Measurements from ENCODE around the gene AFF3.

The AFF3 gene

DNA sequence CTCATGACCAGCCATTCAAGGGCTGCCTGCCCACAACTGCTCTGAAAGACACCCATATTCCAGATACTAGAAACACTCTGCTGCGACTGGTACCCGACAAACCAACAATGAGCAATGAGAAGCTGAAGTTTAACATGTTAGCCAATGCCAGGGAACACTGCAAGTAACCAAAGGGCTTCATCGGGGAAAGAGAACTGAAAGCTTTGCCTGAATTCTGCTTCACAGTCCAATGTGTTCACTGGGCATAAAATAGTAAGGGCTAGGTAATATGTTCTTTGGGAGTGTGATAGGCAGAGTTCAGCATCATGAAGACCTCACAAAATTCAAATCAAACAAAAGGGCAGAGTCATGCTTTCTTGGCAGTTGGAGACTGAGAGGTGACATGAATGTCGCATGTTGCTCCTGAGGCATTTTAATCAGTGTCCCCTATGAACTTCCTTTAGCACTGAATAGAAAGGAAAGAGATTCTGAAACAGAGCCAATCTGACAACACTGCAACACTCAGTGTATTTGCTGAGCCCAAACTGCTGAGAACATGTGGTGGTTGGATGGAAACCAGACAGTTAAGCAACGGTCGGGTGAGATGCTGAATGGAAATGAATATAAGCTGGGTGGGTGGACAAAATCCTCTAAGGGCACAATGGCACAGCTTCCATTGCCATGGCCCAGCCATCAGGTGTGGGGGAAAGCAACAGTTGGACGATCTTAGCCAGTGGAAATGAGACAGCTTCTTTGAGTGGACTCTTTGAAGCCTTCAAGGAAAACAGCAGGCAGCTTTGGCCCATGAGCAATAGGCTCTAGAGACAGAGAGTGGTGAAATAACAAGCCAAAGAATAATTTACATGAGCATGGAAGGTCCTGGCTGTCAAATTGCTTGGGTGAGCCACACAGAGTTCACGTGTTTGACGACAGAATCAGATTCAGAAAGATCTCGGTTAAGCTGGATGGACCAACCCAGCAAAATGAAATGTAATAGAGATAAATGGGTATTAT lies 277.5 kb downstream of the AFF3 start:
- in situ Hi-C loops (cut with HindIII; ENCODE audit: low pct_ligation_motif_present, low pct_unique_long_range_greater_than_20kb, low sequenced_read_pairs): no loop called here
- DNase-seq: no peak

DNA sequence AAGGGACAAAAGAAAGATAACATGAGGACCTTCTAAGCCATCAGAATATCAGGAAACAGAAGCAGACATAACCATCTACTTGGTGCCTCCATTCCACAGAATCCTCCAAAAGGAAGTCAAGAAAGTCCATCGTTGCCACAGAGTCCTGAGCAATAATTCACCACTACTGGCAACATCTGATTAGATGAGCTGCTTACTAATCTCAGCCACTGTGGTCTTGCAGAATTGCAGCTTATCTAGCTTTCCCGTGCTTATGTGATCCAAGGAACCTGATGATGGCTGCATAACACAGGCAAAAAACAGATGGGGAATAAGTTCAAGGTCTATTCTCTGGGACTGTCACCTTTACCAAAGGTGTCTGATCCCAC lies 278.5 kb downstream of the AFF3 start:
- DNase-seq: no peak
- in situ Hi-C loops (cut with HindIII; ENCODE audit: low pct_ligation_motif_present, low pct_unique_long_range_greater_than_20kb, low sequenced_read_pairs): no loop called here

- in situ Hi-C loops (cut with HindIII; ENCODE audit: low pct_ligation_motif_present, low pct_unique_long_range_greater_than_20kb, low sequenced_read_pairs): no loop called here
Observed at GRCh38 chr2:99863236-99863902, 279.0 kb downstream of the AFF3 start.

DNA sequence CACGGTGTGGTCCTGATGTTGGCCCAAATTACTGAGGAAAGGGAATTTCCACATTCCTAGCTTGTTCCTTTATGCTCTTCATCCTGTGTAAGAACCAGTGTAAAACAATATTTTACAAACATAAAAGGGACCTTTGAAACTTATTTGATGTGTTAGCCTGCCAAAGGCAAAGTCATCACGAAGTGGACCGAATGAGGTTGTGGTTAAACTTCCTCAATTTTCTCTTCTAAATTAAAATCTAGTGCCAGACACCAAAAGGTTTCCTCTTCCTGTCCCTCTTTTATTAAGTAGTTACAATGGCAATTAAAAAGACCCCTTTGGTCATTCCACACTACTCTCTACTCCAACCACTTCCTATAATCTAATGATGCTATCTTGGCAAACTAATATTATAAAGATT lies 279.8 kb downstream of the AFF3 start:
- in situ Hi-C loops (cut with HindIII; ENCODE audit: low pct_ligation_motif_present, low pct_unique_long_range_greater_than_20kb, low sequenced_read_pairs): no loop called here
- DNase-seq: no peak

More at GRCh38 chr2:99863236-99863902, 279.0 kb downstream of the AFF3 start:
- DNase-seq: no peak

DNA sequence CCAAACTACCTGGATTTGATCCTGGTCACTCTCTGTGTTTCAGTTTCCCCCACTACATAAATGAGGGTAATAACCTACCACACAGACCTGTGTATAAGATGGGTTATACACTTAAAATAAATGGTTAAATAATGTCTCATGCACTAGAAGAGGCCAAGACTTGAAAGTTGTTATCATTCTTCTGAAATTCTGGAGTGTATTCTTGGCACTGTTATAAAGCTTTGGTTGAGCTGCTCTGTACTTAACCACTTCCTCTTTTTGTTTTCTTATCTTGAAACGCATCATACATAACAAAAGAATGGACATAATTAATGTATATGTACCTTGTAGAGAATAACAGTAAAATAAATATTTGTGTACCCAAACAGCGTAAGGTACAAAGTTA lies 281.0 kb downstream of the AFF3 start:
- in situ Hi-C loops (cut with HindIII; ENCODE audit: low pct_ligation_motif_present, low pct_unique_long_range_greater_than_20kb, low sequenced_read_pairs): no loop called here
- DNase-seq: no peak

DNA sequence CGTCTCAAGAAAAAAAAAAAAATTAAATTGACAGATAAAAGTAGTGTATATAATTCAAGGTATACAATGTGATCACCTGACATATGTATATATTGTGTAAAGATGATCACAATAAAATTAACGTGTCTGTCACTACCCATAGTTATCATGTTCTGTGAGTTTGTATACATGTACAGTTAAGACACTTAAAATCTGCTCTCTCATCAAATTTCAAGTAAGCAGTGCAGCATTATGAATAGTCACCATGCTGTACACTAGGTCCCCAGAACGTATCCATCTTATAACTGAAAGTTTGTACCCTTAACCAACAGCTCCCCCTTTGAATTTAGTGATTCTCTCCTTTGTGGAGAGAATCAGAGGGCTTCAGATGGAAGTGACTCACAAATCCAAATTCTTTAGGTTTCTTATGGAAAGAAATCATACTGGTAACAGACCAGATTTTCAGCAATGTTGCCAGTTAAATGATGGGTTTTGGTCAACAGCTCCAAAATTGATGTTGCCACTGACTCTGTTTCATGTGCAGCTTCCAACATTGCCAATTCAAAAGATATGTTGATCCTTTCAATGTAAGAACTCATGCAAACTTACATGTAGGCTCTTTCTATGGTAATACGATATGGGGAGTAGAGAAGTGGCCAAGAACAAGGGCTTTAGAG lies 281.5 kb downstream of the AFF3 start:
- in situ Hi-C loops (cut with HindIII; ENCODE audit: low pct_ligation_motif_present, low pct_unique_long_range_greater_than_20kb, low sequenced_read_pairs): no loop called here

DNA sequence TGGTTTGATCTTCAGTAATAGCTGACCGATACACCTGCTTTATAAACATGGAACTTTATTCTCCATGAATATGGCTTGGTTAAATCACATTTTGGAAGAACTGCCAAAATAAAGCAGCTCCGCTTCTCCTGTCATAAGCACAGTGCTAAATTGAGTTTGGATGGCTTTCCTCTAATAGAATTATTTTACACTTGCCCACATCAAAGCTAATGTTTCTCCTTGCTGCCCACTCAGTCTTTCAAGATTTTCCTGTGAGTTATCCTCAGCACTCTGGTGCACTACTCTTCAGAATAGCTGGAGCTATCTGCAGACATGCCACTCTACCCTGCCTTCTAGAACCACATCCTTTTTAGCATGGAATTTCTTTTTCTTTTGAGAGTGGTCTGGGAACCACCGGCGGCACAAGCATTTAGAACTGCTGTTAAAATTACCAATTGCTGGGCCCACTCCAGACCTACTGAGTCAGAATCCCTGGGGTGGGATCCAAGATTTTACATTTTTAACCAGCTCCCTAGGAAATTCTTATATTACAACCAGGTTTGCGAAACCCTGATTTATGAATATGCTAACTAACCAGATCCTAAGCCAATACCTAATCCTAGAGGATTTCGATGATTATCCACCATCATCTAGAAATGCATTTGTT lies 283.3 kb downstream of the AFF3 start:
- in situ Hi-C loops (cut with HindIII; ENCODE audit: low pct_ligation_motif_present, low pct_unique_long_range_greater_than_20kb, low sequenced_read_pairs): no loop called here

More for the DNA sequence above, 281.5 kb downstream of the AFF3 start:
- no peak for DNase-seq

GRCh38 chr2:99857867-99858444 lies 284.4 kb downstream of the AFF3 start:
- DNase-seq: no peak

More for the DNA sequence above, 283.3 kb downstream of the AFF3 start:
- no peak for DNase-seq

DNA sequence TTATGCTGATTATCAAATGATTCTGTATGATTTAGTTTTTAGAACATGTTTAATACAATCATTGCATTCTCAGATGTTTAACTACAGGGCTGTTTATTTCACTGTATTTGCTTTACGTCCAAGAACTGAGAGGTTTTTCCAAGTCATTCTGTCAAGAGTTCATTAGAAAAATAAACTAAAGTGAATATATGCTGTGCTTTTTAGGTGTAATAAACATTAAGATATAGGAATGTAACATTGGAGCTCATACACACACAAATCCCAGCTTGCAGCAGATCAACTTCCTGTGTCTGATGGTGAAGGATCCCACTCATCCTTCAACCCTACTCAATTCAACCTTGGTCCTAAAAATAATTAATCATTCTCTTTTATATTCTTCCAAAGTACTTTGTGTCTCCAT lies 285.0 kb downstream of the AFF3 start:
- in situ Hi-C loops (cut with HindIII; ENCODE audit: low pct_ligation_motif_present, low pct_unique_long_range_greater_than_20kb, low sequenced_read_pairs): no loop called here
- no peak for DNase-seq

More at GRCh38 chr2:99857867-99858444, 284.4 kb downstream of the AFF3 start:
- in situ Hi-C loops (cut with HindIII; ENCODE audit: low pct_ligation_motif_present, low pct_unique_long_range_greater_than_20kb, low sequenced_read_pairs): no loop called here

DNA sequence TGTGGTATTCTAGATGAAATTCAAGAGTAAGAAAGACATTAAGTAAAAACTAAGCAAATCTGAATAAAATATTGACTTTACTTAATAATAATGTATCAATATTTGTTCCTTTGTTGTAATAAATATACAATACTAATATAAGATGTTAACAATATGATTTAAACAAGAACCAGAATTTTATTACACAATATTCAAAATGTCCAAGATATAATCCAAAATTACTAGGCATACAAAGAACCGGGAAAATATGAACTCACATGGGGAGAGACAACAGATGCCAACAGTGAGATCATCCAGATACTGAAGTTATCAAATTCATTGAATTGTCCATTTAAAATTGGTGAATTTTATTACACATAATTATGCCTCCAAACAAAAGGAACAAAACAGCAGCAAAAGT lies 286.3 kb downstream of the AFF3 start:
- DNase-seq: no peak
- in situ Hi-C loops (cut with HindIII; ENCODE audit: low pct_ligation_motif_present, low pct_unique_long_range_greater_than_20kb, low sequenced_read_pairs): no loop called here

- in situ Hi-C loops (cut with HindIII; ENCODE audit: low pct_ligation_motif_present, low pct_unique_long_range_greater_than_20kb, low sequenced_read_pairs): no loop called here
Observed at GRCh38 chr2:99854236-99854852, 288.0 kb downstream of the AFF3 start.

GRCh38 chr2:99852956-99853355 lies 289.4 kb downstream of the AFF3 start:
- no peak for DNase-seq
- in situ Hi-C loops (cut with HindIII; ENCODE audit: low pct_ligation_motif_present, low pct_unique_long_range_greater_than_20kb, low sequenced_read_pairs): no loop called here

More at GRCh38 chr2:99854236-99854852, 288.0 kb downstream of the AFF3 start:
- no peak for DNase-seq

GRCh38 chr2:99852376-99852934 lies 289.9 kb downstream of the AFF3 start:
- in situ Hi-C loops (cut with HindIII; ENCODE audit: low pct_ligation_motif_present, low pct_unique_long_range_greater_than_20kb, low sequenced_read_pairs): no loop called here
- peak; percentile 70 for DNase-seq

DNA sequence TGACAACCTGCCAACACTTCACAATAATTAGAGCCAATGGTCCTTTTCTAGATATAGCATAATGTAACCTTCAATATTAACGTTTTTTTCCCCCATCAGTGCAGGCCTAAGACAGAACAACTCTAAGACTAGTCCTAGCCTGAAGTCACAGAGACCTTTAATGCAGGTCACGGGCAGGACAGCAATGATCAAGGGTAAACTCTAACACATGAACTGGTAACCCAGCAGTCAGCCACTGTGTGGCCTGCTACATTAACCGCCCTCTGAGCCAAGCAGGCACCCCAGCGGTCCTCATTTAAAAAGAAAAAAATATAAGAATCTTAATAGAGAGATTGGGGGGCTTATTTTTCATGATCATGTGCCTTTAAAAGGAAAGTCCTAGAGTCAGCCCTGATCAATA lies 290.6 kb downstream of the AFF3 start:
- DNase-seq: peak; percentile 30
- in situ Hi-C loops (cut with HindIII; ENCODE audit: low pct_ligation_motif_present, low pct_unique_long_range_greater_than_20kb, low sequenced_read_pairs): no loop called here

DNA sequence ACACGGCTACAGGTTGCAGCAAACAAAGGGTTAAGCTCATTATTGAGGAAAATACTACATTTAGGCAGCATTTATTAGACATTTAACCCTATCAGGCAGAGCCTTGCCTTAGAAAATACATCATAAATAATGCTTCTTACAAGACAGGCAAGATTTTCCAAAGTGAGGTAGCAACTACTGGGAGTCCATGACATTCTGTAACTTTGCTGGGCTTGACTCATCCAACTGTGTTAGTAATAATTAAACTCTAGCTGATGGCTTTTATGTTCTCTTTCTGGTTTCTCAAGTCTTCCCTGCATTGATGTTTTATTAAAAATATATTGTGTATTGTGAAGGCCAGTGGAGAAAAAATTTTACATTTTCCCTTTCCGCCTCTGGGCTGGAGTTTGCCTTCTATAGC lies 291.3 kb downstream of the AFF3 start:
- peak; percentile 84 for DNase-seq
- in situ Hi-C loops (cut with HindIII; ENCODE audit: low pct_ligation_motif_present, low pct_unique_long_range_greater_than_20kb, low sequenced_read_pairs): no loop called here

- DNase-seq: peak; percentile 91
- in situ Hi-C loops (cut with HindIII; ENCODE audit: low pct_ligation_motif_present, low pct_unique_long_range_greater_than_20kb, low sequenced_read_pairs): no loop called here
Observed at GRCh38 chr2:99850084-99850710, 292.2 kb downstream of the AFF3 start.

DNA sequence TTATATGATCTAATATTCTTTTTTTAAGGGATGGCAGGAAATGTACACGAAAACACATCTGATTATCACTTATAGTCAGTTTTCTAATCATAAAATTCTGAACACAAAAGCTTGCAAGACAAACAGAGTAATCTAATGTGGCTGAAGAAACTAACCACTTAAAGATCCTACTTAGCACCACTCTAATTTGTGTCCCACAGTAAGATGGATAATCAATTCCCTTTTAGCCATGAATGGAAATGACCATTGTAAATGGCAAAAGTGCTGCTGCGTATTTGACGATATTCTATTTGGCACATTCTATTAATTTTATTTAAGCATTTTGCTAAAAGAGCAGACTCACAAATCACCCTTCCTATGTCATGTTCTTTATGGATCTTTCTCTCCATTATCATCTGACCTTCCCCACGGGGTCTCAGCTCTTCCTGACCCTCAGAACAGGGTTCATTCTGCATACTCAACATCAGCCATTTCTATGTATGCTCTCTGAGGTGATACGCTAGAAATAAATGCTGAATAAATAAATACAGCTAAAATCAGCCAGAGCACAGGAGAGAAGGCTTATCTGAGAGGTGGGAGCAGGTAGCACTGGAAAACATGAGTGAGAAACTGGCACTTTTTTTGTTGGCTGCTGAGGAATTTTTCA lies 295.8 kb downstream of the AFF3 start:
- no peak for DNase-seq
- in situ Hi-C loops (cut with HindIII; ENCODE audit: low pct_ligation_motif_present, low pct_unique_long_range_greater_than_20kb, low sequenced_read_pairs): no loop called here

All from ACHN (cell line).